Measurements from ENCODE around the gene RRP12. TPM values are rescaled to one million over a fixed set of nuclear protein-coding genes. Genes with fewer than 3 reads are reported as not detected.
"Not testable (repeated sequence)": the region's sequence is repeated elsewhere in the genome, so short reads cannot be mapped to it uniquely, and the experiment has no call there.

The RRP12 gene
- polyA plus RNA-seq, 3 donors, result 26.3 to 34.6 (median 26.7) TPM

GRCh38 chr10:97343664-97344063 lies 57.5 kb downstream of the RRP12 start:
- DNase-seq, result not testable (repeated sequence)

DNA sequence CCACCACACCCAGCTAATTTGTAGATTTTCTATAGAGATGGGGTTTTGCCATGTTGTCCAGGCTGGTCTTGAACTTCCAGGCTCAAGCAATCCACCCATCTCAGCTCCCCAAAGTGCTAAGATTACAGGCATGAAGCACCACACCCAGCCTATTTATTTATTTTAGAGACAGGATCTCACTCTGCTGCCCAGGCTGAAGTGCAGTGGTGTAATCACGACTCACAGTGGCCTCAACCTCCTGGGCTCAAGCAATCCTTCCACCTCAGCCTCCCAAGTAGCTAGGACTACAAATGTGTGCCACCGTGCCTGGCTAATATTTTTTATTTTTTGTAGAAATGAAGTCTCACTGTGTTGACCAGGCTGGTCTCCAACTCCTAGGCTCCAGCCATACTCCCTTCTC lies 59.7 kb downstream of the RRP12 start:
- DNase-seq, result no peak

DNA sequence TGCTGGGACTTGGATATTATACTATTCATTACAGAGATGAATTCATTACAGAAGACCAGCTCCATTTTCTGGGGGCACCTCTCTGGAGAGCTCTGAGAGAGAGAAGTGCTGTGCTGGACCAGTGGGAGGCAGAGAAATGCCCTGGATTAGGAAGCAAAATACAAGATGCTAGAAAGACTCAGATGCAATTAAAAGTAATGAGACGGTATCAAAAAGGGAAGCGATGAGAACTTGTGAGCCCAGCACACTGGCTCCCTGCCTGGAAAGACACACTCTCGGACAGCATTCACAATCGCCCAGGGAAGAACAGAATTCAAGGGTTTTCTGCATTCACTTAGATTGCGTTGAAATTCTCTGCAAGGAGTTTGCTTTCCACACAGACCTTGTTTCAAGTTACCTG lies 63.1 kb downstream of the RRP12 start:
- DNase-seq, result no peak

DNA sequence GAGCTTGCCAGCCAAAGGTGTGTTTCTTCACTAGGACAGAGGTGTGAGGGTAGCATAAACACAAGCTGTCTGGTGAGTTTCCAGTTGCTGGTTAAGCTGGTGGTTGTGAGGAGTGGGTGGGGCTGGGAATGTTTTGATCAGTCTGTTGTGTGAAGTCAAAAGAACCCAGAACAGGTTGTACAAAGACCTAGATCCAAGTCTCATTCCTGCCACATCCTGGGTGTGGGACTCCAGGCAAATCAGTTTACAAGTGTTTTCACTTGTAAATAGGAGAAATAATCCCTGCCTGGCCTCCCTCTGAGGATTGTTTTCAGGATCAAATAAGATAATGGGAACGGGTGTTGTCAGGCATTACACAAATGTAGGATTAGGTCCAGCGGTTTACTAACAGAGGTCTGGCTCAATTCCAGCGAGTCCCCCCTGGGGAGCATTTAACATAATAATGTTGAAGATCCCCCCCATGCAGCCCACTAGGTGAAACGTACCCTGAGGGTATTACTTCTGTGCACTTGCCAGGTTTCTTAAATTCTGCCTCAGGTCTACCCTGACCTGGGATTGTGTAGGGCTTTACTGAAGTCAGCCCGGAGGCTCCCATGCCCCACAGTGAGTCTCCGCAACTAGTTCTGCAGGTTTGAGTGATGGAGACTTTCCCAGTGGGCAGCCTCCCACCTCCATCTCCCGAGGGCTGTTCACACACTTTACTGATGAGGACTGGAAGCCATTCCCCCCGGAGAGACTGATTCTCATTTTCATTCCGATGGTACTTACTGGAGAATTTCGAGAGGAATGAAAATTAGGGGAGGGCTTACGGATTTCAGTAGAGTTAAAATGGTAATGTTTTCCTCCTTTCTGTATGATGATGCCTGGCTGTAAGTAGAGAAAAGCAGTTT lies 64.0 kb downstream of the RRP12 start:
- no peak for DNase-seq

DNA sequence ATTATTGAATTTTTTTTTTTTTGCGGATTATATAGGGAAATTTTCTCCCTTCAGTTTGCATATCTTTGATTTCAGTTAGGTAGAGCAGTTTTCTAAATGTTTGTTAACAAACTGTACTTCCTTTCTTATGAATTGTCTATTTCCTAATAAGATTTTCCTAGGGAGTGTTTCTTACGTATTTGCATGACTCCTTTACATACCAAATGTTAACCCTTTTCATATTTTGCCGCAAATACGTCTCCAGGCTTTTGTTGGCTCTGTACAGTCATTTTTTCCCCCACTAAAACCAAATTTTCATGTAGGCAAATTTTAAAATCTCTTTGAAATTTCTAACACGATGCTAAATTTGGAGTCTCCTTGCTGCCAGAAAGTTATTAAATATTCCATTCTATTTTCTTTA lies 64.7 kb downstream of the RRP12 start:
- no peak for DNase-seq

GRCh38 chr10:97336006-97336405 lies 65.1 kb downstream of the RRP12 start:
- DNase-seq, result no peak

- DNase-seq, result no peak
Measured at GRCh38 chr10:97335188-97335619, 65.9 kb downstream of the RRP12 start.

GRCh38 chr10:97334370-97335175 lies 66.6 kb downstream of the RRP12 start, which contains the start of gene FRAT2:
FRAT2 (minus strand) TSS chr10:97334729; CDS start chr10:97334572, 157 bp downstream.
- DNase-seq, result peak; percentile 90

GRCh38 chr10:97333601-97334369 lies 67.4 kb downstream of the RRP12 start:
- DNase-seq, result no peak

- no peak for DNase-seq
Measured at GRCh38 chr10:97333351-97333600, 67.9 kb downstream of the RRP12 start.

- no peak for DNase-seq
Measured at GRCh38 chr10:97332591-97333350, 68.4 kb downstream of the RRP12 start.

DNA sequence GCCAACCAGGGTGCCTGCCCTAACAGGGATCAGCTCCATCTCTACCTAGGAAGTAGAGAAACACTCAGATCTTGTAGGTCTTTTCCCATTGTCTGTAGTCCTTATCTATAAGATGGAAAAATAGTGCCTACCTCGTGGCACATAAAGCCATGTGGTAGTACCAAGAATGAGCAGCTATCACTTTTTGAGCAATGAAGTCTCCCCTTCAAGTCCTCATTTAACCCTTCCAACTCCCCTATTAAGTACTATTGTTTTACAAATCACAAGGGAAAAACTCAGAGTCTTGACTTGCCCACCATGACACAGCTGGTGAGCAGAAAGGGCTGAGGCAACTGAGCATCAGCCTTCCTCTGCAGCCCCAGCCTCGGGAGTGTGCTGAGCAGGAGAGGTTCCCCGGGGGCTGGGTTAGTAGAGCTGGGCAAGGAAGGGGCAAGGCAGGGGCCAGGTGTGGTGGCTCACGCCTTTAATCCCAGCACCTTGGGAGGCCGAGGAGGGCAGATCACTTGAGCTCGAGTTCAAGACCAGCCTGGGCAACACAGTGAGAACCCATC lies 69.9 kb downstream of the RRP12 start:
- DNase-seq, result no peak

DNA sequence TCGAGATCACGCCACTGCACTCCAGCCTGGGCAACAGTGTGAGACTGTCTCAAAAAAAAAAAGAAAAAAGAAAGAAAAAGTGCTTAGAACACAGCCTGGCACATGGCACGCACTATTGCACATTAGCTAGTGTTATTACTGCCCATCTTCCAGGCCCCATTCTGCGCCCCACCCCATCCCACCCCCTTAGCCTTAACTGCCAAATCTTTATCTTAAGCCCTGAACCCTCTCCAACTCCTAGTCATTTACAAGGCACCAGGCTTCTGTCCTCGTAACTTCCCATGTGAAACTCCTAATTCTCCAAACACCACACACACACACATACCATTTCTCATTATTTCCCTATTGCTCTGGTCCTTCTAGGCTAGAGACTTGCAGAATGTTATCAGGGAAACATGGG lies 71.4 kb downstream of the RRP12 start:
- no peak for DNase-seq

DNA sequence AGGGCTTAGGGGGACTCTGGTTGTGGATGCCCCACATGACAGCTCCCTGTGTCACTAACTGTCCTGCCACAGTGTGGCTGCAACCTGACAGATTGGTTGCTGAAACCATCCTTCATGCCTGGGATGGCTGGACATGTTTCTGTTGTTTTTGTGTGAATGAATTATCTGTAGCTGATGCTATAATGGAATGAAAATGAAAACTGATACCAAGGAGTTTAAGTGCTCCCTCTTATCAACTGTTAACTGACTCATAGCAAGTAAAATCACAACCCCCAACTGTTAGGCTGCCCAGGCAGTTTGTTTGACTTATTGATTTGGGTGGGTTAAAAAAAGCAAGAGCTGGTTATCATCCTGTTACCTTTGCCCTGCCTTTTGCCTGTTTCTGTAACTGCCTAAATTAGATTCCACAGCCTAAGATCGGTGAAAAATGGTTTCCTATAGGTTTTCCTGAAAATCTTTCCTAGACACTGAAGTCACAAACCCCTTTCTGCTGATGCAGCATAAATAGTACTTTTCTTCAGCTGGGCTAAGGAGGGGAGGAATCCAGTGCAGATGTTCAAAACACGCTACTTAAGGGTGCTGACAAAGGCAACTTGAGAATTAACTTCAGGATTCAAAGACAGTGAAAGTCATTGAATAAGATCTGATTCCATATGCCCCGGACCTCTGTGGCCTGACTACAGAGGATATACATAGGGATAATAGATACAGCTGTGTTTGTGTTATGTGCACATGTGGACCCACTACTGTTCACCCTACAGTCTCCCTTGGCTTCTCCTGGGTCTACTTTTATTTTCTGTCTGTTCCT lies 72.3 kb downstream of the RRP12 start:
- no peak for DNase-seq

DNA sequence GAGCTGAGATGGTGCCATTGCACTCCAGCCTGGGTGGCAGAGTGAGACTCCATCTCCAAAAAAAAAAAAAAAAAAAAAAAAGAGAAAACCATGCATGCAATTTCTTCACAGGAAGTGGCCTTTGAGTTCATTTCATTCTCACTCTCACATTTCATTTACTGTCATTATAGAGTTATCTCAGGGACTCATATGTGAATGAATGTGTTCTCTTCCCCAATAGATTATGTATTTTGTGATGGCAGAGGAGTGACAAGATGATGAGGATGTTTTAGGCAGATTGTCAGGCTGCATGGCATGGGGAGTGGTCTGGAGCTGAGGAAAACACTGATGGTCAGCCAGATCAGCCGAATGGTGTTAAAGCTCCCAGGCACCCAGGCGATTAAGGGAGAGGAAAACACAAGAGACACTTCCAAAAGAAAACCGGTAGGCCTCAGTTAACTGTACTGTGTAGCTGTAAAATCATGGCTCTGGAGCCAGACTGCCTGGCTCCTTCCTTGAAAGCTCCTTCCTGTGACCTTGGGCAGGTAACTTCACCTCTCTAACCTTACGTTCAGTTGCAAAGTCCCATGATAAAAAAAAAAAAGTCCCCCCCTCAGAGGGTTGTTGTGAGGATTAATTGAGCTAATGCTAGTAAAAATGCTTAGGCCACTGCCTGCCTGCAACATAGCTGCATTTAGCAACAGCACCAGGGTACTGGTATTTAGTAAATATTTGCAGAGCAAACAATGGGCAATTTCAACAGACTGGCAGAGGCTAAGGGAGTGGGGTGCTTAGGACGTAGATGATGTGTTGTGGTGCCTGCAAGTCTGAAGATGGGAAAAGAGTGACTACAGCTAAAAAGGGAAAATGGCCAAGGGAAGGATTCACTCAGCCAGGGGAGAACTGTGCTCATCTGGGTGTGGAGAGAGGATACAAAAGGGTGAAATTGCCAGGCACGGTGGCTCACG lies 73.5 kb downstream of the RRP12 start:
- no peak for DNase-seq

GRCh38 chr10:97325754-97326153 lies 75.4 kb downstream of the RRP12 start:
- no peak for DNase-seq

- no peak for DNase-seq
Measured at GRCh38 chr10:97323501-97323900, 77.6 kb downstream of the RRP12 start.

DNA sequence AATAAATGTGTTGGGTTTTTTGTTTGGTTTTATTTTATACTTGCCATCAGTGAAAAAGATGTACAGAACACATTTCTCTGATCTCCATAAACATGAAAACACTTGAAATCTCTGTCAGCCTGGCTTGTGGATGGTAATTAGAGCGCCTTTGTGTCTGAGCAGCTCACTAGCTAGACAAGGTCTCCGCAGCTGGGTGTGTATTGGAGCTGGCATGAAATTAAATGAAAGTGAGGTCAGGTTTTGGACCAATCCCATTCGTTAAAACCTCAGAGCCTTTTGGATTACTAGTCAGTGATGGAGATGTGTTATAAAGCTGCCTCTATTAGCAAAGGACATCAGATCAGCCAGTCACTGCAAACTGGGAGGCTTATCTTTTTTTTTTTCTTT lies 79.3 kb downstream of the RRP12 start:
- DNase-seq, result no peak
